Cortex of kidney (tissue), 1 donor: Measurements from ENCODE around the gene ZNF587B.
A peak's percentile ranks its signal among the peaks of the same experiment; 100 is the strongest.
"Not testable (repeated sequence)": the region's sequence is repeated elsewhere in the genome, so short reads cannot be mapped to it uniquely, and the experiment has no call there.

Experiments
- DNase-seq: peaks from one replicate; lab custom pipeline; 2025; lab: John Stamatoyannopoulos, UW

ZNF587B gene

DNA sequence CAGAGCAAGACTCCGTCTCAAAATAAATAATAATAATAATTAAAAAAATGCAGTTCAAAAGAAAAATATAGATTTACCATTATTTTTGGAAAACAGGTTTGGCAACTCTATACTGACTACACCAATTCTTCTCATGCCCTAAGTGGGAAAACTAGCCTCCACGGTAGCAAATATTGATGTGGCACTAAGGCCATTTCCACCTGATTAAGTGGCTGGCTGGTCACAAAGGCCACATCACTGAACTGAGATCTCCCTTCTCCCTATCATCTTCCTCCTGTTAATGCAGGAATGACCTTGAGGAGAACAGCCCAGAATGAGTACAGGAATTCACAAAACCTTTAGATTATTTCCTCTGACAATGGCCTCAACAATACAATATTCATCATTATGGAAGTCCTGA is 40.1 kb downstream of the ZNF587B start:
- DNase-seq, result no peak

DNA sequence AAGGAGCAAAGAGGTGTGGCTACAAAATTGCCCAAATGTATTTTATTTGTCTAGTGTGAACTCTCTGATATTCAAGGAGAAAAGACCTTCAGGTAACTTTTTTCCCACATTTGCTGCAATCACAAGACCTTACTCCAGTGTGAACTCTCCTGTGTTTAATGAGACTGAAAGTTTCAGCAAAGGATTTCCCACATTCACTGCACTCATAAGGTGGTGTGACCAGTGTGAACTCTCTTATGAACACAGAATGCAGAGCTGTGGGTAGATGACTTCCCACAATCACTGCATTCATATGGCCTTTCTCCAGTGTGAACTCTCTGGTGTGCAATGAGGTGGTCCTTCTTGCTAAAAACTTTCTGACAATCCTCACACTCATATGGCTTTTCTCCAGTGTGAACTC is 42.4 kb downstream of the ZNF587B start:
- DNase-seq, result no peak

DNA sequence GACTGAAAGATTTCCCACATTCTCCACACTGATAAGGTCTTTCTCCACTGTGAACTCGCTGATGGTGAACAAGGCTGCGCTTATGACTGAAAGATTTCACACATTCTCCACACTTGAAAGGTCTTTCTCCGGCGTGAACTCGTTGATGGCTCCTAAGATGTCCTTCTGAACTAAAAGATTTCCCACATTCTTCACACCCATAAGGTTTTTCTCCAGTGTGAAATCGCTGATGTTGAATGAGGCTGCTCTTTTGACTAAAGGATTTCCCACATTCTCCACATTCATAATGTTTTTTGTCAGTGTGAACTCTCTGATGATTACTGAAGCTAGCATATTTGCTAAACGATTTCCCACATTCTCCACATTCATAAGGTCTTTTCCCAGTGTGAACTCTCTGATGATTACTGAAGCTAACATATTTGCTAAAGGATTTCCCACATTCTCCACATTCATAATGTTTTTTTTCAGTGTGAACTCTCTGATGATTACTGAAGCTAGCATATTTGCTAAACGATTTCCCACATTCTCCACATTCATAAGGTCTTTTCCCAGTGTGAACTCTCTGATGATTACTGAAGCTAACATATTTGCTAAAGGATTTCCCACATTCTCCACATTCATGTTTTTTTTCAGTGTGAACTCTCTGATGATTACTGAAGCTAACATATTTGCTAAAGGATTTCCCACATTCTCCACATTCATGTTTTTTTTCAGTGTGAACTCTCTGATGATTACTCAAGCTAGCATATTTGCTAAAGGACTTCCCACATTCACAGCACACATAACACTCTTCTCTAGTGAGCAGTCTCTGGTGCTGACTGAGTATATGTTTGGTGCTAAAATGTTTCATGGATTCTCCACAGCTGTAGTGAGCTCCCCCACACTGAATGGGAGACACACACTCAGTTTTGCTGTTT is 44.0 kb downstream of the ZNF587B start:
- DNase-seq, result not testable (repeated sequence)

DNA sequence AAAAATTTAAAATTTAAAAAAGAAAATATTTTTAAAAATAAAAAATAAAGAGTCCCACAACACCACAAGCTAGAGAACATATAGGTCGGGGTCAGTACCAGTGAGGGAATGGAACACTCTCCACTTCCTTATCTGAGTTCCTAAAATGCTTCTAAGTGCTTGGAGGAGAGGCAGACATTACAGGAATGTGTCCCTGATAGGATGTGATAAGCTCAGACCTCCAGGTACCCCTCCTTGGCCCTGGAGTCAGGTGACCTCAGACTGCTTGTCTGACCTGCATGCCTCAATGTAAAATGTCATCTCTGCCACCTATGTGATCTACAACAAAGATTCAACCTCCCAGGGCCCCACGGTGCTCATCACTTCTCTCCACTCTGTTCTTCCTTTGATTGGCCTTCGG is 55.9 kb downstream of the ZNF587B start:
- no peak for DNase-seq

DNA sequence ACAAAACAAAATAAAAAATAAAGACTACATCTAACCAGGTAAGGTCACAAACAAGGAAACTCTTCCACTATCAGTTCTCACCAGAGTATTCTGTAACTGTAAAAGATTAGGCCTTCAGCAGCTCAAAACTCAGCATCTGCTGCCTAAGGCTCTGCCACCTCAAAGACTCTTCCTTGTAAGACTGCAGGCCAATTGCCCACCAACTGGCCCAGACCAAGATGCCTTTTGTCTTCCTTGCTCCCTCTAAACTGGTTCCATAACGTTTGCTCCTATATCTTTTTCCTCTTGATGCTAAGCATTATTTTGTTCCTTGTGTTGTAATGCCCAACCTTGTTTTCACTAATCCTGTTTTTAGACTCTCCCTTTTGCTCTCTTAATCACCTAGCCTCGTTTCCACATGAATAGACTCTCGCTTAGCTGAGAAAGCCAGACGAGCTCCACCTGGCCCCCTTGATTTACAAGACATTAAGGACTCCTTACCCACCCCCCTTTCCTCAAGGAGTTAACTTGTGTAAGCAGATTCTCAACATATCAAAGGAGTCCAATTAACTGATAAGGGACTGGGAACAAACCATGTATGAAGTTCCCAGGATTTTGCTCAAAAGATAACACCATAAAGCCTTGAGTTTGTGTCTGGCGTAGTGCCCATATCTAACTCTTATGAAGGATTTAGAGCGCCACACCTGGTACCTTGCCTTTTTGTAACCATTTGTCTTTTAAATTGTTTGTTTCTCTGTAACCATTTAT is 57.3 kb downstream of the ZNF587B start:
- DNase-seq, result no peak

DNA sequence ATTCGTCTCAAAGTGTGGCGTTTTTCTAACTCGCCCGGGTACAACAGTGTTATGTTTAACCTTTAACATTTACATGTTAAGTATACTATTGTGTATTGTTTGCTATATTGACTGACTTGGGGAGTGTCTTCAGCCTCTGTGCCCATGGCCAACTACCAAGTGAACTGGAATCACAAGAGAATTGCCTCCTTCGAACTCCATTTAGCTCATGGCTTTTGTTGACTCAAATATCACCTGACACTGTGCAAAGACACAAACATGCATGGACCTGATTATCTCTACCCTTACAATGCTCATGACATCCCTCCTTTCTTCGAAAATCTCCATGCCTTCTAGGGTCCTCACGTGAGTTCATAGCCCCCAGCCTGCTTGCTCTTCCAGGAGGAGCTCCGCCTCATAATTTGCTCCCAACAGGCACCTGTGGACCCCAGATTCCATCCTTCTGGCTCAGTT is 58.0 kb downstream of the ZNF587B start:
- DNase-seq, result no peak

DNA sequence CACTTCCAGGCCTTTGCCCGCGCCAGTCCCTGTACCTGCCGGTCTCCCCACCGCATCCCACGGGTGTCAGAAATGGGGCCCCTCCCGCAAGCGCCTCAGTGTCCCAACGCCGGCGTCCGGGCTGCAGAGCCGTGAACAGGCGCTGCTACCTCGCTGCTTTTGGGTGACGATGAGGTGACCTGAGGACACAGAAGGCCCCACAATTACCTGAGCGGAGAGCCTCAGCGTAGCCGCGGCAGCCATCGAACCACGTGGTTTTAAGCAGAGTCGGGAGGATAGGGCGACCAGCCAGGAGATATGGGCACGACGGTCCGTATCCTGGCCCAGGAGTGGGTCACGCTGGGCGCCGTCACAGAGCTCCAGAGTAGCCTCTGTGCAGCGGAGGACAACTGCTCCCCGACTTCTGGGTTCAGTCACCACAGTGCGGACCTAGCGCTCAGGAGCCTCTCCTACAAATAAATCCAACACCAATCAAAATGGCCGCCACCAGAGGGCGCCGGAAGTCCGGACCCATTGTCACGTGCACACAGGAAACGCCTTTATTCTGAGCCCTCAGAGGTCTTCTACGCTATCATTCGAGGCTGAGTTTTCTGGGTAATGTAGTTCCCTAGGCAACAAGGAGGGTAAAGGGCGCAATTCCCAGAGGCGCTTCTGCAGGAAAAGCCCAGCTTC is 58.6 kb downstream of the ZNF587B start, which contains the start of gene ZNF814:
TSS of gene ZNF814 (minus strand) at position 478 of the 672 bp plus-strand sequence. CDS start at position 243, 235 bp downstream.
- DNase-seq, result peak; percentile 23

DNA sequence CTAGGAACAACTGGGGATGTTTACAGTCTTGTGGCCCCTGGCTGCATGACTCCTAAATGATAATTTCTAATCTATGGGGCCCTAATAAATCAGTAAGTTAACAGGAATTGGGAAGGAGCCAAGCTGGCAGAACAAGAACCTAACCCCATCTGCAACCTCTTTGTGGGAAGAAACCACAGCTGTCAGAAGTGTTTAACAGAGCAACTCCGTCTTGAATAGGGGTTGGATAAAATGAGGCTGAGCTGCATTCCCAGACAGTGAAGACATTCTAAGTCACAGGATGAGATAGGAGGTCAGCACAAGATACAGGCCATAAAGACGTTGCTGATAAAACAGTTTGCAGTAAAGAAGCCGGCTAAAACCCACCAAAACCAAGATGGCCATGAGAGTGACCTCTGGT is 60.6 kb downstream of the ZNF587B start:
- not testable (repeated sequence) for DNase-seq
